NCI-H146 treated with DMSO at 0.1 percent for 48 hours (cell line): ENCODE results near the gene TARBP1.
"Not testable (repeated sequence)": the region's sequence is repeated elsewhere in the genome, so short reads cannot be mapped to it uniquely, and the experiment has no call there.

Source experiments
- DNase-seq: peaks from one replicate; lab custom pipeline; 2025; ENCODE audit not compliant: unreplicated experiment; lab: John Stamatoyannopoulos, UW

TARBP1 gene

DNA sequence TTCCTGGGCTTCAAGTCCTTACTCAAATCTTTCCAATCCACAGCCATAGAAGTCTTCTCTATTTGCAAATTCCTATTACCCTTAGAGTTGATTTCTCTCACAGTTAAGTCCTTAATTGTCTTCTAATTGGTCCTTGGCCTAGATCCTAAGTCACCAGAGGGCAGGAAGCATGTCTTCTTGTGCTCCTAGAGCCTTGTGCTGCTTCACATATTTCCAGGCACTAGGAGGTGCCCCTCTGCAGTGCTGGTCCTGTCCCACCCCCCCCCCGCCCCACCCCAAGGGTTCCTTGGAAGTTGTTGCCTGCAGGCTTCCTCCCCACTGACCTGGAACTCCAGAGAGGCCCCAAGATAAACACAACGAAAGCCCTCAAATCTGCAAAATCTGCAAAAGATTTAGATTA, 28.1 kb upstream of the TARBP1 start:
- DNase-seq, result no peak

DNA sequence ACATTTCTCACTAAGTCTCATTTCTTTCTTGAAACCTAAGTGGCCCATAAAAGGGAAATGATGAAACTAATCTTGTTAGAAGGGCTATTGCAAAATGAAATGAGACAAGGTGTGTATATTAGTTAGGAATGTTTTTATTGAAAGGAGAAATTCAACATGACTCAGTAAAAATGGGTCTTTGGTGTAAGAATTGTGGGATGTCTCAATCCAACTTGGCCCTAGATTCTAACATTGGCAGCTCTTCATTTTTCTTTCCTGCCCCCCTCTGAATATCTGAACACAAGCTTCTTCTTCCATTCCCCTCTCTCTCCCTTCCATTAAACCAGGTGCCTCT, 26.8 kb upstream of the TARBP1 start:
- no peak for DNase-seq

DNA sequence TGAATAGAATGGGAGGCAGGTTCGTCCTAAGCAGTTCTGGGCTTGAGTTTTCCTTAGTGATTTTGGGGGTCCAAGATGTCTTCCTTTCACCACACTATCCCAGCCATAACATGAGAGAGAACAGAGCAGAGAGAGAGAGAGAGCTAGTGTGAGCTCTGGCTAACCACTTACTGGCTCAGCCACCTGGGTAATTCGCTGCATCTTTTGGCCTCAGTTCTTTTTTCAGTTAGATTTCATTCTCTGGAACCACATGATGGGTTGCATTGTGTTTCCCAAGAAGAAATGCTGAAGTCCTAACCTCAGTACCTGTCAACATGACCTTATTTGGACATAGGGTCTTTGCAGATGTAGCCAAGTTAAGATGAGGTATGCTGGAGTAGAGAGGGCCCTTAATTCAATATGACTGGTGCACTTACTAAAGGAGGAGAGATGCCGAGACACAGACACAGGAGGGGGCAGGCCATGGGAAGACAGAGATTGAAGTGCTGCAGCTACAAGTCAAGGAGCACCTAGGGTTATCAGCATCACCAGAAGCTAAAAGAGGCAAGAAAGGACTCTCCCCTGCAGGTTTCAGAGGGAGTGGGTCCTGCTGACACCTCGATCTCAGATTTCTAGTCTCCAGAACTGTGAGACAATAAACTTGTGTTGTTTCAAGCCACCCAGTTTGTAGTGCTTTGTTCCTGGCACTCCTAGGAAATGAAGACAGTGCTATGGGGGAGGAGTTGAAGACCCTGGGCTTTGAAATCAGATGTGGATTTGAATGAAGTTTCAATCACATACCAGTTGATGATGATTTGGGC, 26.2 kb upstream of the TARBP1 start:
- no peak for DNase-seq

DNA sequence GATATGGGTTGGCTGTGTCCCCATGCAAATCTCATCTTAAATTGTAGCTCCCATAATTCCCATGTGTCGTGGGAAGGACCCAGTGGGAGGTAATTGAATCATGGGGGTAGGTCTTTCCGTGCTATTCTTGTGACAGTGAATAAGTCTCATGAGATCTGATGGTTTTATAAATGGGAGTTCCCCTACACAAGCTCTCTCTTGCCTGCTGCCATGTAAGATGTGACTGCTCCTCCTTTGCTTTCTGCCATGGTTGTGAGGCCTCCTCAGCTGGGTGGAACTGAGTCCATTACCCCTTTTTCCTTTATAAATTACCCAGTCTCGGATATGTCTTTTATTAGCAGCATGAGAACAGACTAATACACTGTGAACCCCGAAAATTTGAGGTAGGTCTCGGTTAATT, 25.3 kb upstream of the TARBP1 start:
- not testable (repeated sequence) for DNase-seq

DNA sequence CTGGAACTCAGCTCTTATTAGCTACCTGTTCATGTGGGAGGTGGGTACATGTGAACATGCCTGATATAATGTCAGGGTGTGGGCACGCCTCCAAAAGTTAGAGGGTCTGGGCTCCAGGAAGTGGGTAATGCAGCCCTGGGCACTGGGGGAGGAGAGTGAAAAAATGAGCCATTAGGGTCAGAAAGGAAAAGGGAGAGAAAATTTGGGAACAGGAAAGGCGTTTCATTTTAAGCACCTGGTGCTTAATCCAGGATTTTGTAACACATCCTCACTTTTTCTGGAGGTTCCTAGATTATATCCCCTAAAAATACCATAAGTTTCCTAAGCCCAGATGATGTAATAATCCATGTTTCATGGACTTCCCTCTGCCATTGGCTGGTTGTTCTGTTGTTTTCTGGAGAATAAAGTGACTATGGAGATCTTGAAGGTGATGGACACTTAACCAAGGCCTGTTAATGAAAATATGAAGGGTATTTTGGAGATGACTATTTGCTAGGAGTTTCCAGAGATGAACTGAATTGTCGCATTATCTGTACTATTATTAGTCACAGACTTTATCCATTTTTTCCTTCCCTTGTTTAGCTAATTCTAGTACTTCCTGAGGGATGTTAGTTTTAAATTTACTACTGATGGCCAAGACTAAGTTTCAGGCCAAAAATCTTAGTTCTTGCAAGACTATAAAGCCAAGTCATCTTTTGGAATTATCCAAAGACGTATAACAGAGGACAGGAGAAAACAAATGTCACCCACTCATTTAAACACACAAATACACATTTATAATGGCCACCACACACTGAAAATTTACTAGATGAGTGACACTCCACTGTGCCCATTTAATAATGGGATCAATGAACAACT, 24.4 kb upstream of the TARBP1 start:
- no peak for DNase-seq

DNA sequence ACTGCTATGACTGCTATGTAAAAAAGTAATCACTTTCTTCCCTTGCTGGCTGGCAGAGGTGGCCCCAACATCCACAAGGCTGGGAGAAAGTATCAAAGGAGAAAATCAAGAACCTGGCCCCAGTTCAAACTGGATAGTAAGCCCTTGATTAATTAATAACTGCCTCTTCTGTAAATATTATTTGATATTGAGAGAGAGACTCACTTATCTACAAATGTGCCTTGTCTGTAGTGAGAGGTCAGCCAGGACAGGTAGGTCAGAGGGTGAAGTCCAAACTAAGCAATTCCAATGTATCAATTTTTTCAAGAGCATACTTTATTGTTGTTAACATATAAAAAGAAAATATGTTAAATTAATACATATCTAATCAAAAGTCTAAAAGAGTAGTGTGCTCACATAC, 23.8 kb upstream of the TARBP1 start:
- DNase-seq, result no peak

DNA sequence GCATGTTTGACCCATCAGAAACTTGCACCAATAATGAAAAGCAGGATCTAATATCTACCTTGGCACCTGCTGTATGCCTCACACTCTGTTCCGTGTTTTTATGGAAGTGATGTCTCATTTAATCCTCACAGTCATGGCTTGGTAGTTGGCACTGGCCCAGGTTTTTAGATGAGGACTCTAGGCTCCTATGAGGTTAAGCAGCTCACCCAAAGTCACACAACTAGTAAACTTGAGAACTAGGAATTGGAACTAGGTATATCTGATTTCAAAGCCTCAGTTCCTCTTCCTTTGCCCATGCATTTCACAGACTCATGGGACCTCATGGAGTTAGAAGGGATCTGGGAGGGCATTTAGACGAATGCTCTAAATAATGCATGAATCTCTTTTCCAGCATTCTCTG, 21.3 kb upstream of the TARBP1 start:
- no peak for DNase-seq

DNA sequence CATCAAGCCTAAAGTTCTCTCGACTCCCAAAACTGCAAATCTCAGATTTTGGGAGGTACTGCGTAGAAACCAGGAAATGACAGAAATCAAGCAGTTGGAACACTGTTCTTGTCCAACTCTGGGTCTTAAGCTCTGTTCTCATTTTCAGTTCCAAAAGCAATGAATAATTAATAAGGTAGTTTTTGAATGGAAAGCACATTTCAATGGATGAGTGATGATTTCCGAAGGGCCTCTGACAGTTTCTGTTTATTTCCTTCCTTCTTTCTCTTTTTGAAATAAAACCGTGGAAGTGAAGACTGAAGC, 20.9 kb upstream of the TARBP1 start:
- no peak for DNase-seq

DNA sequence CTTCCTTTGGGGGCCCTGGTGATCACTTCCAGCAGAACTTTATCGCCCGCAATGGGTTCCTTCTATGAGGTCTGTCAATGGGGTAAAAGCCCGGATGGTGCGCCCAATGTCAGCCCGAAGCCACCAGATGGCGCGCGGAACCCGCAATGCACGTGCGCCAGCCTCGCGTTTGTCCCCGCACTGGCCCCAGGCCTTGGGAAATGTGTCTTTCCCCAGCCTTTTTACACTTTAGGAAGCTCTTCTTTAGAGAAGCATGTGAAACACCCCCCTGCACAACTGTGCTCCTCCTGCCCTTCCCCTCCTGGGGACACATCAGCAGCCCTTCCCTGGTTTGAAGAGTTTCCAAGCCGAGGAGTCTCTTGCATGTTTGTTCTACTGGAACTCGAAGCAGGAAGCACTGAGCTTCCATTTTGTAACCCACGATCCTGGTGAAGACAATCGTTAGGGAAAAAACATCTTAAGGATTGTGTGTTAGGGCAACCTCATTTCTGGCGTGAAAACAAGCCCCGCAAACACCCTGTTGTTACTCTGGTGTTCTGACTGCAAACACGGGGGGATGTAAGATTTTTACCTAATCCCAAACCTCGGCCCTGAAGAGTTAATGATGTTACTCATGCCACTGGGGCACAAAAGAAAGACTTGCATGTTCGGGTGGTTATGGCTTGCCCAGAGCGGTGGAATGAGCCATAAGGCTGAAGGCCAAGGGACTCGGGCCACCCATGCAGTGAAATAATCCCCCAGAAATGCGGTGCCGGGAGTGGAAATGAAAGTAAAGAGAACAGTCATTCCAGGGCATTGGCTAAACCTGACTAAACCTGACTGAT, 20.4 kb upstream of the TARBP1 start:
- DNase-seq, result peak; percentile 52

DNA sequence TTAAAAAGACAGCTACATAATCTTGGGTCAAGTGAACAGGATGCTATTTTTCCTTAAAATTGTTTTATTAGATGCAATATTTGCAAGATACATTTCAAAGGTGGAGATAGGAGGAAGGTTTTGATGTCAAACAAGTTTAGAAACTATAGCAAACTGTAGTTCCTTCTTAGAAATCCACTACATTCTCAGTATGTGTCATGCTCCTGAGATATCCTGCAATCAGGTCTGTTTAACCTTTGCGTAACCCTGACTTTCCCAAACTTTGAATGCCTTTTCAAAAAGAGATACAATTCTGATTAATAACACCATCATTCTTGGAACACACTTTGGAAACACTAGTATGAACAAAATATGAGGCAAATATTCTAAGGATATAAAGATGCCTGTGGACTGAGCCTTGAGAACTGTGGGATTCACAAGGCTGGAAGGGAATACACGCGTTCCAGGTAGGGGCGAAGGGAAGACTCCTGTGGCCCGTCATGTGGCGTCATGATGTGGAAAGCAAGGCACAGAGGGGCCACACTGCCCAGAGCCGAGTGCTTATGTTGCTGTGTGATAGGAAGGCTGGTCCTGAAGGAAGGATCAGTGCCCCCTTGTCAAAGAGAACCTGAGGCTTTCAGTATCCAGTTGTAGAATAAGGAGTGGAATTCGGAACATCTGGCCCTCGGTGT, 19.6 kb upstream of the TARBP1 start:
- no peak for DNase-seq

DNA sequence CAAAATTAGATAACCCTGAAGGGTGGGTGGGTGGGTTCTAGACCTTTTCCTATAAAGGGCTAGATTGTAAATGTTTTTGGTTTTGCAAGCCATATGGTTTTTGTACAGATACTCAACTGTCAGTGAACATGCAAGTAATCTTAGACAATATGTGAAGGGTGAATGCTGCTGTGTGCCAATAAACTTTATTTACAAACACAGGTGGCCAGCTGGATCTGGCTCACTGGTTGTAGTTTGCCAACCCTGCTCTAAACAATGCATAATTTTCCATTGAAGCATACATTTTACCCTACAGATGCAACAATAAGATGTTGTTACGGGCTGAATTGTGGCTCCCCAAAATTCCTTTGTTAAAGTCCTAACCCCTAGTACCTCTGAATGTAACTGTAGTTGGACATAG, 18.6 kb upstream of the TARBP1 start:
- DNase-seq, result no peak

DNA sequence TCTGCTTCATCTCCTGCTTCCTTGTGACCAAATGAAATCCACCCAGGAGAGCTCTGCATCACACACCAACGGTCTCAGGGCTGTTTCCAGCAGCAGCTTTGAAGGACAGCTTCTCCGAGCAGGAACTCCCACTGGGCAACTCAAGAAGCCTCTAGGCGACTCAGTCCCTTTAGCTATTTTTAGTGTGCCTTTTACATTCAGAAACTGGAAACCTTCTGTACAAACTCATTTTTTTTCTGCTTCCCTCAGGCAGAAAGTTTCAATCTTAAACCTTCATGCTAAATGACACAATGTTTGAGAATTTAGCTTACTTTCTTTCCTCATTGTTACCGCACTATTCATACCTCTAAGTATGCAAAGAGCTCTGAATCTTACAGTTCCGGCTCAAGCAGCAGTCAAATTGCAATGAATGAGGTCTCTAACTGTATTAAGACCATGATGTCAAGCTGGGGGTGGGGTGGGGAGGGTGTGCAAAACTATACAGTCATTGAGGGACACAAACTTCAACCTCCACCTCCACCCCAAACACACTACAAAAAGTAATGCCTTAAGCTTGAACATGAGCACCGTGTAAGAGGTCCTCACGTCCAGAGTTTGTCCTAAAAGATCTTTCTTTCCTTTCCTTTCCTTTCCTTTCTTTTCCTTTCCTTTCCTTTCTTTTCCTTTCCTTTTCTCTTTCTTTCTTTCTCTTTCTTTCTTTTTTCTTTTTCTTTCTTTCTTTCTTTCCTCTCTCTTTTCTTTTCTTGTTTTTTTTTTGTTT, 16.4 kb upstream of the TARBP1 start:
- DNase-seq, result no peak

DNA sequence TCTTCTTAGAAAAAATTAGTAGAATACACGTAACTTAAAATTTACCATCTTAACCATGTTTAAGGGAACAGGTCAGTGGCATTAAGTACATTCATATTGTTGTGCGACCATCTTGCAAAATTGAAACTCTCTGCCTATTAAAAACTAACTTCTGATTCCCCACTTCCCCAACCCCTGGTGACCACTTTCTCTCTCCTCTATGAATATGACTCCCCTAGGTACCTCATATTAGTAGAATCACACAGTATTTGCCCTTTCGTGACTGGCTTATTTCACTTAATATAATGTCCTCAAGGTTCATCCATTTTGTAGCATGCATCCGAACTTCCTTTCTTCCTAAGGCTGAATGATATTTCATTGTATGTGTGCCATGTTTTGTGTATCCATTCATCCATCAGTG, 15.1 kb upstream of the TARBP1 start:
- DNase-seq, result no peak

DNA sequence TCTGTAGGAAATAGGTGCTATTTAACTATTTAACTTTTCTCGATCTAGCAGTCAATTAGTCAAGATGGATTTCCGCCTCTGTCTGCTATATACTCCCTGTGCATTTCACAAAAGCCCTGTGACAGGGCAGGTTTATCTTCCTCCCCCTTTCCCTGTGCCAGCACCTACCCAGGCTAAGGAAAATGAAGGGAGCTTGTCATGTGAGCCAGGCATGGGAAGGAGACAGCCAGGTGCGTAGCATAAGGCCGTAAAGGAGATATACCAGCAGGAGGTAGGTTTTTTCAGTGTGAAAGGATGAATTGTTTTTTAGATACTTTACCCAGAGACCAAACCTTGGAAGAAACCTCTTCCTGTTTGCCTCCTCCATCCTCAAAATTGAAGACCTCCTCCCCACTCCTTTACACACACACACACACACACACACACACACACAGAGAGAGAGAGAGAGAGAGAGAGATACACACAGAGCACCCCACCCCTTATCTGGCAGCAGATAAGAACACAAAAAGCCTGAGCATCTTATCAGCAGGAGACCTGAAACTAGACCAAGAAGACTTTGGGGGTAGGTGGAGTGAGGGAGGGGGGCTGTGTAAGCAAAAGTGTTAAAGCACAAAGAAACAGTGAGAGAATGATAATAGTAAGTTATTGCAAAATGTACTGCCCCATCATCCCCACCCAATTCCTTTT, 12.0 kb upstream of the TARBP1 start:
- DNase-seq, result peak; percentile 65

DNA sequence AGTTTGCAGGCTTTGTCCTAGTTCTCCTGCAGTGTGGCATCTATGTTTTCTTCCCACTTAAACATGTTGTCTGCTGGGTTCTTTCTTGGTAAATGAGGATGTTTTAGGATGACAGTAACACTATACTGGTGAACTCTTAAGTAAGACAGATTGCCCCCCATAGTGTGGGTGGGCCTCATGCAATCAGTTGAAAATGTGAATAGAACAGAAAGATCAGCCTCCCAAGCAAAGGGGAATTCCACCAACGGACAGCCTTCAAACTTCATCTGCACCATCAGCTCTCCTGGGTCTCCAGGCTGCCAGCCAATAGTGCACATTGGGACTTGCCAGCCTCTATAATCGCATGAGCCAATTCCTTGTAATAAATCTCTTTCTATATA, 10.7 kb upstream of the TARBP1 start:
- DNase-seq, result no peak

DNA sequence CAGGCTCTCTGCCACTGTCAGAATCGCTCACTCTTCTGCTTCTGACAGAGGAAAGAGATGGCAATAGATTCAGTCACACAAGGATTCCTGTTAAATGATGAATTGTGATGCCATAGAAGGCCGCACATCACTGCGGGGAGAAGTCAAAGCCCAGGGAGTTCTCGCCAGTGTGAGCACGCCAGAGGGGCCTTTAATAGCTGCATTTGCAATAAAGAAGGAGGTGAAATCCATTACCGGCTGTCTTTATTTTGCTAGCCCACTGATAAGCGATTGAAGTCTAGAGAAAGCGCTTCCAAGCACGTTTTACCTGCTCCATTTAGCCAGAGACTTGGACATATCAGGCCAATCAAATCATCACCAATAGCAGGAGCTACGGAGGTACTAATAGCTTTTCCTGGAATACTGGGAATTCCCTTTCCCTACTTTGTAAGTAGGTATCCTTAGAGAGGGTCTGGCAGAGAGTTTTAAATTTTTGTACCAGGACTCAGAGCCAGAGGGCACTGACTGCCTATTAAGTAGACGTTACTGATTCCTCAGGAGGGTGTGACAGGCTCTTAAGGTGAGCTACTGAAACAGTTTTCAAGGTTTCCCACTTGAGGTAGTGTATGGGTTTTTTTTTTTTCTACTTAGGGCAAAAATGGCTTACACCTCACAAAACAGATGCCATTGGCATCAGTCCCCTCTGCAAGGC, 10.2 kb upstream of the TARBP1 start:
- no peak for DNase-seq

DNA sequence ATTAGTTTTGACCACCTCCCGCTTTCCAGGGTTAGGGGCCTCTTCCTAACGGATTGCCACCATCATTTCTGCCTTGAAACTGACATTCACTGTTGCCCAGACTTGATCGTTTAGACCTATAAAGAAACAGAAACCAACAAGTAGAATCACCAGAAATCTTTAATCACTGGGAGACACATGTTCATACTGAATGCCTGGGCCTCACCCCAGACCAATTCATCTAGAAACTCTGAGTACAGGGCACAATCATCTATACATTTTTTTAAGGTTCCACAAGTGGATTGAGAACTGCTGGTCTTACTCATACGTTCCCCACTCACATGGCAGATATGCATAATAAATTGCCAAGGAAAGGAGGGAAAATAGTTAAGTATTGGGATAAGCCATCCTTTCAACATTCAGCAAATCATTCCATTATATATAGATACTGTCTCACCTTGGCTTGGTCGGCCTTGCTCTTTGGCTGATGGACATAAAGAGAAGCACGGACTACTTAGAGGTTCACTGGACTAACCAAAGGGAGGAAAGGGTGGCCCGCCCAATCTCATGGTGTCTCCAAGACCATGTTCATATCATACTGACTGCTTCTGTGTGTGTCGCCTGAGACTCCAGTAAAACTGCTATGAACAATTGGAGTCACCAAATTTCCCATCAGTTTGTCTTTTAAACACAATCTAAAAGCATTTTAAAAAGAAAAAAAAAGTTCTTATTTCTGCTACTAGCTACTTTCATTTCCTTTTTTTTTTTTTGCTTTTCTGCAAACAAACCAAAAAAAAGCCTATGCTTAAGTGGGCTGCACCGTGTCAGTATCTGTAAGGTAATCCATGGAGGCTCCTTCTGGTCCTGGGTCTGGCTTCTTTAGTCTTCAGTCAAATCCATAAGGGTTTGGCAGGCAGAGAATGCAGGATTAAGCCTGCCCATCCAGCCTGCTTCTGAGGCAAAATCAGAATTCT, 9.4 kb upstream of the TARBP1 start:
- DNase-seq, result no peak
